NOMO-1 (cell line): ENCODE data around the gene ADGRG4.

Experiments
- DNase-seq, 2 experiments: peaks; one replicate each; lab custom pipeline; 2025; ENCODE audit not compliant: unreplicated experiment in 2 of 2; lab: John Stamatoyannopoulos, UW

The ADGRG4 gene

GRCh38 chrX:136453114-136453513 is 152.4 kb downstream of the ADGRG4 start:
- DNase-seq = no peak

- no peak for DNase-seq
Measured at GRCh38 chrX:136453771-136454170, 153.0 kb downstream of the ADGRG4 start.

- no peak for DNase-seq
Measured at GRCh38 chrX:136456133-136456532, 155.4 kb downstream of the ADGRG4 start.

- DNase-seq = no peak
Measured at GRCh38 chrX:136457303-136457917, 156.6 kb downstream of the ADGRG4 start.

- DNase-seq = no peak
Measured at GRCh38 chrX:136464589-136464988, 163.8 kb downstream of the ADGRG4 start.
